Activated CD4-positive, alpha-beta memory T cell treated with anti-CD3 and anti-CD28 coated beads for 36 hours (primary cell): Measurements from ENCODE around the gene NBEAL2. TPM values are rescaled to one million over a fixed set of nuclear protein-coding genes. Genes with fewer than 3 reads are reported as not detected.
A peak's percentile ranks its signal among the peaks of the same experiment; 100 is the strongest.

Source experiments
- CTCF ChIA-PET: fragments of 350-600 bp; sonication (Branson Sonifier 250); formaldehyde crosslinking; loops from one replicate; lab custom pipeline; 2021; ENCODE audit warnings: antibody characterized with exemption, inconsistent platforms; lab: Charles Lee
- POLR2A ChIA-PET: fragments of 350-600 bp; sonication (Branson Sonifier 250); formaldehyde crosslinking; loops from one replicate; lab custom pipeline; 2021; ENCODE audit warnings: antibody characterized with exemption; lab: Charles Lee
- DNase-seq: peaks from one replicate; pipeline ENCODE4 v3.0.0-alpha.2; 2020
- H3K27ac Mint-ChIP-seq: one replicate; pipeline ENCODE4 v1.8.0; 2021; ENCODE audit warnings: mixed read lengths
- H3K27me3 Mint-ChIP-seq: one replicate; pipeline ENCODE4 v1.8.0; 2021; ENCODE audit warnings: mixed read lengths
- H3K36me3 Mint-ChIP-seq: one replicate; pipeline ENCODE4 v1.8.0; 2021; ENCODE audit warnings: mixed read lengths
- H3K4me1 Mint-ChIP-seq: one replicate; pipeline ENCODE4 v1.8.0; 2021; ENCODE audit warnings: low read depth, mixed read lengths
- H3K4me3 Mint-ChIP-seq: one replicate; pipeline ENCODE4 v1.8.0; 2021; ENCODE audit warnings: mild to moderate bottlenecking, mixed read lengths
- H3K9me3 Mint-ChIP-seq: one replicate; pipeline ENCODE4 v1.8.0; 2021; ENCODE audit warnings: mixed read lengths
- intact Hi-C: fragments of 100-400 bp; cut with micrococcal nuclease; formaldehyde crosslinking; loops from one replicate; pipeline ENCODE4 v1.15.1; 2023
- total RNA-seq, 2 experiments: library from RNA; stranded (reverse); gene quantifications; one replicate each; pipeline ENCODE4 v1.2.3, GENCODE V29; 2021

The NBEAL2 gene
- total RNA-seq, 2 experiments from 2014 or later = 114 to 117 TPM

DNA sequence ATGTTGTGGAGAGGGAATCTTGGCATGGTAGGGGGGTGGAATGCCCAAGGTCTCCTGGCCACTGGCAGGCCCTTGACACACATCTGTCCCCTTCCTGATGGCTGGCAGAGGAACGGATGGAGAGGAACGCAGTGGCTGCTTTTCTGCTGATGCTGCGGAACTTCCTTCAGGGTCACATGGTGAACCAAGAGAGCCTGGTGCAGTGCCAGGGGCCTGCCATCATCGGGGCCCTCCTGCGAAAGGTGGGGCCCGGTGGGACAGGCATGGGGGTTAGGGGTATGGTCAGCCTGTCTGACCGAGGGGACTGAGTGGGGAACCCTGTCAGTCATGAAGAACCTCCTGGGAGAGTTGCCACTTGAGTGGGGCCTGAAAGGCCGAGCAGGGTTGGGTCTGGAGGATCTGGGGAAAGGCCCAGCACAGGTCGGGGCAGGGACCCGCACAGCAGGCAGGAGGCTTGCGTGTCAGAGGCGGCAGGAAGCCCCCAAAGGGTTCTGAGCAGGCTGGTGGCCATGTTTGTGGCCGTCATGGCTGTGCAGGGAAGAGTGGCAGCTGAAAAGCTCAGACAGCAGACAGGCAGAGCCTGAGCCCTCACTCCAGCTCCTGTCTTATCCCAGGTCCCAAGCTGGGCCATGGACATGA lies 18.1 kb downstream of the NBEAL2 start:
- H3K4me1 Mint-ChIP-seq = peaks cover 17% of the 10 kb centered on the region
- POLR2A ChIA-PET = no interaction called here

GRCh38 chr3:46998121-46998851 lies 18.8 kb downstream of the NBEAL2 start:
- CTCF ChIA-PET = interaction anchor here (0.8 to 2.4 kb wide), 19 partner anchors 8 to 132 kb away, joined by 3 to 22 read pairs (median 4); partner anchors contain the start of gene NBEAL2
- Mint-ChIP-seq H3K36me3 (peaks cover 38% of the 10 kb centered on the region), H3K4me1 (peaks cover 17% of the 10 kb centered on the region), H3K4me3 (no peak overlapping the region), H3K9me3 (no peaks in the 10 kb centered on the region), H3K27ac (peak overlapping the region; percentile 66), H3K27me3 (no peaks in the 10 kb centered on the region)
- intact Hi-C loops = loop anchor here (1.0 to 5.0 kb wide), 2 partner anchors 75 to 131 kb away; no protein-coding TSS in a partner anchor
- POLR2A ChIA-PET = no interaction called here
- peak; percentile 82 for DNase-seq

More for the DNA sequence above, 18.1 kb downstream of the NBEAL2 start:
- CTCF ChIA-PET = interaction anchor here (0.8 to 2.4 kb wide), 13 partner anchors 9 to 131 kb away, joined by 3 to 22 read pairs (median 4); no protein-coding TSS in a partner anchor
- Mint-ChIP-seq H3K9me3 (no peaks in the 10 kb centered on the region), H3K36me3 (peaks cover 35% of the 10 kb centered on the region), H3K4me3 (no peak overlapping the region), H3K27me3 (no peaks in the 10 kb centered on the region), H3K27ac (no peak overlapping the region)
- no peak for DNase-seq
- intact Hi-C loops = loop anchor here (1.0 to 5.0 kb wide), 2 partner anchors 74 to 130 kb away; no protein-coding TSS in a partner anchor

DNA sequence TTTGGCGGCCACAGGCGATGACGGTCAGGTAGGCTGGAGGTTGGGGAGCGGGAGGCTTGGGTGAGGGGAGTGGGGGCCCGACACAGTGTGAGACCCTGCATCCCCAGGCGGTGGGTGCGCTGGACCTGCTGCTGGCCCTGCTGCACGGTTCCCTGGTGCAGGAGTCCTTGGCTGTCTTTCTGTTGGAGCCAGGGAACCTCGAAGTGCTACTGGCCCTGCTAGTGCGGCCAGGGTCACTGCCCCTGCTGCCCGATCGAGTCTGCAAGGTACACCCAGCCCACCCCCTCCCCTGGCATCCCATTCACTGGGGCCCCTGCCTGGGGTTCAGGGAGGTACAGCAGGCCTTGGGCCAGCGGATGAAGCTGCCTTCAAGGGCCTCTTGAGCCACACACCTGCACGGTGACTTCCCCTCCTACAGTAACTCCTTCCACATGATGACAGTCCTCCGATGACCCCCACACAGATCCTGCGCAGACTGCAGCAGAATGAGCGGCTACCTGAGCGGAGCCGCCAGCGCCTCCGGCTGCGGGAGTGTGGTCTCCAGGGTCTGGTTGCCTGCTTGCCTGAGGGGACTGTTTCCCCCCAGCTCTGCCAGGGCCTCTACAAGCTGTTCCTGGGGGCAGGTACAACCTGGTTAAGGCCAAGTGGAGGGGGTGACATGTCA lies 19.5 kb downstream of the NBEAL2 start:
- CTCF ChIA-PET = interaction anchor here (1.0 to 2.4 kb wide), 13 partner anchors 7 to 90 kb away, joined by 3 to 22 read pairs (median 4); partner anchors contain the start of gene NBEAL2
- intact Hi-C loops = loop anchor here (1.0 to 5.0 kb wide), 2 partner anchors 76 to 132 kb away; no protein-coding TSS in a partner anchor
- no peaks in the 10 kb centered on the region for H3K9me3 Mint-ChIP-seq
- no peak overlapping the region for H3K4me3 Mint-ChIP-seq
- peaks cover 44% of the 10 kb centered on the region for H3K36me3 Mint-ChIP-seq
- H3K4me1 Mint-ChIP-seq = peaks cover 17% of the 10 kb centered on the region
- H3K27me3 Mint-ChIP-seq = no peaks in the 10 kb centered on the region
- H3K27ac Mint-ChIP-seq = peak overlapping the region; percentile 66
- no peak for DNase-seq
- POLR2A ChIA-PET = no interaction called here

DNA sequence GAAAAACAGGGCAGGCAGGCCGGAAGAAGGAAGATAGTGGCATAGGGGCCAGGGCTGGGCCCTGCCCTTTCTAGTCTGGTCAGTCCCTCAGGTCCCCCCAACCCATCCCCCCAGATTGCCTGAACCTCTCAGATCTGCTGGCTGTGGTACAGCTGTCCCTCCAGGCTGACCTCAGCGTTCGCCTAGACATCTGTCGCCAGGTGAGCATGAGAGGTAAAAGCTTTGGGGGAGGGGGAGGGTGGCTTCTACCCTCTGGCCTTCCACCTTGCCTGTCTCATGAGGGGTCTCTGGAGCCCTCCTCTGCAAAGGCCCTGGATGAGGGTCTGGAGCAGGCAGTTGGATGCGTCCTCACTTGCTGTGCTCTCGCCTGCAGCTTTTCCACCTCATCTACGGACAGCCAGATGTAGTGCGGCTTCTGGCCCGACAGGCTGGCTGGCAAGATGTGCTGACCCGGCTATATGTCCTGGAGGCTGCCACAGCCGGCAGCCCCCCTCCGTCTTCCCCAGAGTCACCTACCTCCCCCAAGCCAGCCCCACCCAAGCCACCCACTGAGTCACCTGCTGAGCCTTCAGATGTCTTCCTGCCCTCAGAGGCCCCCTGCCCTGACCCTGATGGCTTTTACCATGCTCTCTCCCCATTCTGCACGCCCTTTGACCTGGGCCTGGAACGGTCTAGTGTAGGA lies 20.2 kb downstream of the NBEAL2 start:
- no peak overlapping the region for H3K4me3 Mint-ChIP-seq
- DNase-seq = no peak
- H3K9me3 Mint-ChIP-seq = no peaks in the 10 kb centered on the region
- H3K4me1 Mint-ChIP-seq = peaks cover 17% of the 10 kb centered on the region
- no peak overlapping the region for H3K27ac Mint-ChIP-seq
- H3K36me3 Mint-ChIP-seq = peaks cover 43% of the 10 kb centered on the region
- H3K27me3 Mint-ChIP-seq = no peaks in the 10 kb centered on the region
- intact Hi-C loops = loop anchor here (5.0 kb wide), 1 partner anchor 132 kb away; no protein-coding TSS in a partner anchor
- ChIA-PET POLR2A (no interaction called here), CTCF (interaction anchor here (1.0 to 2.4 kb wide), 8 partner anchors 20 to 90 kb away, joined by 3 to 22 read pairs (median 7); partner anchors contain the start of gene NBEAL2)

DNA sequence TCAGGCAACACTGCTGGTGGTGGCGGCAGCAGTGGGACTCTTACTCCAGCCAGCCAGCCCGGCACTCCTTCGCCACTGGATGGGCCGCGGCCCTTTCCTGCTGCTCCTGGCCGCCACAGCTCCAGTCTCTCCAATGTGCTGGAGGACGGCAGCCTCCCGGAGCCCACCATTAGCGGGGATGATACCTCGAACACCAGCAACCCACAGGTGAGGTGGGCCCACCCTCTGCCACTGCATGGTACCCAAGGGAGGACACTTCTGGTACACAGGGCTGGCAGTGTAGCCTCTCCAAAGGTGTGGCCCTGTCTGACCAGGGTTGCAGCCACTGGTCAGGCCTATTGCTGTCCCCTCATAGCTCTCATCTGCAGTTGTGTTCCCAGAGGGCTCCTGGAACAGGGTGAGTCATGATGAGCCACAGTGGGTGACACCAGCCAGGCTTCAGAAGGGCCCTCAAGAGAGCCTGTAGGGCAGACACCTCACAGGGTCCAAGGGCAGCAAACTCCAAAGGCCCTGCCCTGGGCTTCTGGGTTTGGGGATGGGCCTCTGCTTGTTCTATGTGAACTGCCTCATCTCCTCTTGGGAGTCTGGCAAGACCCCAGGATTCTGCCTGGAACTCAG lies 20.8 kb downstream of the NBEAL2 start:
- peaks cover 17% of the 10 kb centered on the region for H3K4me1 Mint-ChIP-seq
- H3K27me3 Mint-ChIP-seq = no peaks in the 10 kb centered on the region
- no peak for DNase-seq
- H3K36me3 Mint-ChIP-seq = peaks cover 45% of the 10 kb centered on the region
- ChIA-PET CTCF (interaction anchor here (1.4 to 2.1 kb wide), 2 partner anchors 80 to 82 kb away, joined by 4 to 7 read pairs; no protein-coding TSS in a partner anchor), POLR2A (no interaction called here)
- H3K4me3 Mint-ChIP-seq = no peak overlapping the region
- H3K9me3 Mint-ChIP-seq = no peaks in the 10 kb centered on the region
- no peak overlapping the region for H3K27ac Mint-ChIP-seq
- intact Hi-C loops = no loop called here

GRCh38 chr3:47000922-47001730 lies 21.7 kb downstream of the NBEAL2 start:
- no peak overlapping the region for H3K27ac Mint-ChIP-seq
- H3K27me3 Mint-ChIP-seq = no peaks in the 10 kb centered on the region
- H3K36me3 Mint-ChIP-seq = peaks cover 51% of the 10 kb centered on the region
- CTCF ChIA-PET = no interaction called here
- H3K4me1 Mint-ChIP-seq = peaks cover 17% of the 10 kb centered on the region
- no peak overlapping the region for H3K4me3 Mint-ChIP-seq
- intact Hi-C loops = no loop called here
- no peaks in the 10 kb centered on the region for H3K9me3 Mint-ChIP-seq
- POLR2A ChIA-PET = no interaction called here
- no peak for DNase-seq

GRCh38 chr3:47001731-47002170 lies 22.3 kb downstream of the NBEAL2 start:
- no peaks in the 10 kb centered on the region for H3K27me3 Mint-ChIP-seq
- intact Hi-C loops = no loop called here
- no peak overlapping the region for H3K27ac Mint-ChIP-seq
- H3K36me3 Mint-ChIP-seq = peaks cover 56% of the 10 kb centered on the region
- DNase-seq = no peak
- H3K4me3 Mint-ChIP-seq = no peak overlapping the region
- no peaks in the 10 kb centered on the region for H3K9me3 Mint-ChIP-seq
- H3K4me1 Mint-ChIP-seq = peaks cover 16% of the 10 kb centered on the region
- CTCF ChIA-PET = no interaction called here
- POLR2A ChIA-PET = no interaction called here

DNA sequence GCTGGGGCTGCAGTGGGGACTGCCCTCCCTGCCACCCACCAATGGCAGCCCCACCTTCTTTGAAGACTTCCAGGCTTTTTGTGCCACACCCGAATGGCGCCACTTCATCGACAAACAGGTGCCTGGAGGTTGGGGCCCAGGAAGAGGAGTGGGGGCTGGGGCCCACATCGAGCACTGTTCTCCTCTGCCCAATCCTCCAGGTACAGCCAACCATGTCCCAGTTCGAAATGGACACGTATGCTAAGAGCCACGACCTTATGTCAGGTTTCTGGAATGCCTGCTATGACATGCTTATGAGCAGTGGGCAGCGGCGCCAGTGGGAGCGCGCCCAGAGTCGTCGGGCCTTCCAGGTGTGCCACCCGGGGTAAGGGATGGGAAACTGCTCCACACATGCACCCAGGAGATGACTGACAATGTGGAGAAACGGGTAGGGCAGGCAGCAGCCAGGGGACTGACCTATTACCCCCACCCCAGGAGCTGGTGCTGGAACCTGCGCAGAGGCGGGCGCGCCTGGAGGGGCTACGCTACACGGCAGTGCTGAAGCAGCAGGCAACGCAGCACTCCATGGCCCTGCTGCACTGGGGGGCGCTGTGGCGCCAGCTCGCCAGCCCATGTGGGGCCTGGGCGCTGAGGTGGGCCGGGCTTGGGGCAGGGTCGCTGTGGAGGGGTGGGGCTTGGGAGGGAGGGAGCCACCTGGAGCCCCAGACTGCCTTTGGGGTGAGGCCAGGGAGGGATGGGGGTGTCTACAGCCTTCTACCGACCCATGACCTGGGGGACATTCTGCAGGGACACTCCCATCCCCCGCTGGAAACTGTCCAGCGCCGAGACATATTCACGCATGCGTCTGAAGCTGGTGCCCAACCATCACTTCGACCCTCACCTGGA lies 22.9 kb downstream of the NBEAL2 start:
- POLR2A ChIA-PET = no interaction called here
- intact Hi-C loops = no loop called here
- H3K27me3 Mint-ChIP-seq = no peaks in the 10 kb centered on the region
- CTCF ChIA-PET = interaction anchor here (0.7 kb wide), 1 partner anchor 79 kb away, joined by 3 read pairs; no protein-coding TSS in a partner anchor
- no peaks in the 10 kb centered on the region for H3K9me3 Mint-ChIP-seq
- H3K4me3 Mint-ChIP-seq = no peak overlapping the region
- peaks cover 55% of the 10 kb centered on the region for H3K36me3 Mint-ChIP-seq
- no peak overlapping the region for H3K27ac Mint-ChIP-seq
- DNase-seq = no peak
- H3K4me1 Mint-ChIP-seq = peaks cover 10% of the 10 kb centered on the region

- Mint-ChIP-seq H3K9me3 (no peaks in the 10 kb centered on the region), H3K36me3 (peaks cover 54% of the 10 kb centered on the region), H3K4me1 (peaks cover 8% of the 10 kb centered on the region), H3K4me3 (no peak overlapping the region), H3K27ac (no peak overlapping the region), H3K27me3 (no peaks in the 10 kb centered on the region)
- DNase-seq = no peak
- ChIA-PET POLR2A (no interaction called here), CTCF (interaction anchor here (0.7 kb wide), 1 partner anchor 79 kb away, joined by 3 read pairs; no protein-coding TSS in a partner anchor)
- intact Hi-C loops = no loop called here
These were observed 23.6 kb downstream of the NBEAL2 start for GRCh38 chr3:47003056-47003410.
